B cell (primary cell): ENCODE data around the gene FMO3.

Experiments
- EZH2 ChIP-seq: IDR thresholded peaks from 2 replicates; pipeline ENCODE4 v1.6.1; 2012; ENCODE audit warnings: borderline replicate concordance, low read depth, mild to moderate bottlenecking, moderate library complexity, low read length; ENCODE audit not compliant: insufficient read depth, poor library complexity, severe bottlenecking
- TF ChIP-seq, protein P1 (sequence below): fragments of 200-600 bp; IDR thresholded peaks from one replicate; pipeline ENCODE4 v1.8.0; 2022; ENCODE audit warnings: antibody characterized with exemption, mild to moderate bottlenecking

DNA sequence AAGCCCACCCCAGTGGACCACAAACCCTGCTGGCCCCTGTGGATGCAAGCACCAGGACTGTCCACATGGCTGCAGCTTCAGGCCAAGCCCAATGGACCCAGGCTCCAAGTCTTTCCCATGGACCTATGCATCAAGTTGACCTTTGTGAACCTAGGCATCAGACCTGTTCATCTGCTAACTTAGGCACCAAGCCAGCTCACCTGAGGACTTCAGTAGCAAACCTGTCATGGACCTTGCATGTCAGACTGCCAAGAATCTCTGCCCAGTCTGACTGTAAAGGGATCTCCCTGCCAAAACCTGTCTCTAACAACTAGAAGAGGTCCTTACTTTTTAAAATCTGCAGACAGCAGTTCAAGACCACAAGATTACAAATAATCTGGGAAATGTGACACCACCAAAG lies 37.8 kb downstream of the FMO3 start:
- TF ChIP-seq, protein P1, sequence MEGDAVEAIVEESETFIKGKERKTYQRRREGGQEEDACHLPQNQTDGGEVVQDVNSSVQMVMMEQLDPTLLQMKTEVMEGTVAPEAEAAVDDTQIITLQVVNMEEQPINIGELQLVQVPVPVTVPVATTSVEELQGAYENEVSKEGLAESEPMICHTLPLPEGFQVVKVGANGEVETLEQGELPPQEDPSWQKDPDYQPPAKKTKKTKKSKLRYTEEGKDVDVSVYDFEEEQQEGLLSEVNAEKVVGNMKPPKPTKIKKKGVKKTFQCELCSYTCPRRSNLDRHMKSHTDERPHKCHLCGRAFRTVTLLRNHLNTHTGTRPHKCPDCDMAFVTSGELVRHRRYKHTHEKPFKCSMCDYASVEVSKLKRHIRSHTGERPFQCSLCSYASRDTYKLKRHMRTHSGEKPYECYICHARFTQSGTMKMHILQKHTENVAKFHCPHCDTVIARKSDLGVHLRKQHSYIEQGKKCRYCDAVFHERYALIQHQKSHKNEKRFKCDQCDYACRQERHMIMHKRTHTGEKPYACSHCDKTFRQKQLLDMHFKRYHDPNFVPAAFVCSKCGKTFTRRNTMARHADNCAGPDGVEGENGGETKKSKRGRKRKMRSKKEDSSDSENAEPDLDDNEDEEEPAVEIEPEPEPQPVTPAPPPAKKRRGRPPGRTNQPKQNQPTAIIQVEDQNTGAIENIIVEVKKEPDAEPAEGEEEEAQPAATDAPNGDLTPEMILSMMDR = no peak
- TF ChIP-seq EZH2 = no peak
